ENCODE measurements around the gene MYO16.

Gene MYO16

GRCh38 chr13:108812661-108813060, 183.2 kb downstream of the MYO16 start:
- TF ChIP-seq CTCF (IDR thresholded peaks at IDR 0.05; ENCODE audit: low read depth, low read length) = no peak
- DNase-seq (ENCODE audit: extremely low read depth, low read depth) = no peak

- DNase-seq (ENCODE audit: extremely low read depth, low read depth) = no peak
- TF ChIP-seq CTCF (IDR thresholded peaks at IDR 0.05; ENCODE audit: low read depth, low read length) = no peak
These were observed 184.3 kb downstream of the MYO16 start for GRCh38 chr13:108813587-108814170.

- DNase-seq (ENCODE audit: extremely low read depth, low read depth) = no peak
- no peak for TF ChIP-seq CTCF (IDR thresholded peaks at IDR 0.05; ENCODE audit: low read depth, low read length)
These were observed 187.0 kb downstream of the MYO16 start for GRCh38 chr13:108816375-108816774.

- TF ChIP-seq CTCF (IDR thresholded peaks at IDR 0.05; ENCODE audit: low read depth, low read length) = no peak
- DNase-seq (ENCODE audit: extremely low read depth, low read depth) = no peak
These were observed 198.2 kb downstream of the MYO16 start for GRCh38 chr13:108827646-108828045.

- DNase-seq (ENCODE audit: extremely low read depth, low read depth) = no peak
- TF ChIP-seq CTCF (IDR thresholded peaks at IDR 0.05; ENCODE audit: low read depth, low read length) = no peak
These were observed 198.8 kb downstream of the MYO16 start for GRCh38 chr13:108828086-108828815.

- DNase-seq (ENCODE audit: extremely low read depth, low read depth) = no peak
- TF ChIP-seq CTCF (IDR thresholded peaks at IDR 0.05; ENCODE audit: low read depth, low read length) = no peak
These were observed 201.5 kb downstream of the MYO16 start for GRCh38 chr13:108830916-108831315.

GRCh38 chr13:108833531-108833930, 204.1 kb downstream of the MYO16 start:
- no peak for TF ChIP-seq CTCF (IDR thresholded peaks at IDR 0.05; ENCODE audit: low read depth, low read length)
- no peak for DNase-seq (ENCODE audit: extremely low read depth, low read depth)
